ENCODE results near the gene SPPL2B.

Gene SPPL2B

DNA sequence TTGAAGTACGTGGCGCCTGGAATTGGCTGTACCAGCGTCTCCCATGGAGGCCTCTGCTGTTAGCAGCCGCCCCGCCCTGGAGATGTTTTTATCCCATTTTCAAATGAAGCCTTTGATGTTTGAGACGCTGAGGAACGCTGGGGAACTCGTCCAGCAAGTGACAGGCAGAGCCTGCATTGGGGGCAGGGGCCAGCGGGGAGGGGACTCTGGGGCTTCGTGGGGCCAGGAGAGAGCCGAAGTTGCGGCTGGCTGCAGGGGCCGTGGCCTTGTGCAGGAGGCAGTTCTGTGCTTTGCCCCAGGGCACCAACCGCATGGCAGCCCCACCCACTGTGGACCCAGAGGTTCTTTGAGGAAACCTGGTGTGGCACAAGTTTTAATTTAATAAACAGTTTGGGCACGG is 13.5 kb downstream of the SPPL2B start:
- no peaks in the 10 kb centered on the region for H3K36me3 ChIP-seq (ENCODE audit: low read length)
- no peak overlapping the region for H3K4me2 ChIP-seq (ENCODE audit: low read depth, low read length, poor library complexity, severe bottlenecking)
- no peak overlapping the region for H2AFZ ChIP-seq (ENCODE audit: low read depth, low read length, severe bottlenecking)
- no peak overlapping the region for H3K27ac ChIP-seq (ENCODE audit: low read depth, low read length)
- H3K9me3 ChIP-seq (ENCODE audit: insufficient read depth, low read length): no peaks in the 10 kb centered on the region
- no peaks in the 10 kb centered on the region for H4K20me1 ChIP-seq (ENCODE audit: low read depth, low read length)
- H3K9me2 ChIP-seq (replicated peaks; ENCODE audit: insufficient read depth, low read length): no peaks in the 10 kb centered on the region
- H3K79me2 ChIP-seq (ENCODE audit: insufficient read depth, low read length): no peaks in the 10 kb centered on the region
- no peak overlapping the region for H3K9ac ChIP-seq (ENCODE audit: low read length)
- no peaks in the 10 kb centered on the region for H3F3A ChIP-seq (ENCODE audit: insufficient read depth)
- TF ChIP-seq, protein P1, sequence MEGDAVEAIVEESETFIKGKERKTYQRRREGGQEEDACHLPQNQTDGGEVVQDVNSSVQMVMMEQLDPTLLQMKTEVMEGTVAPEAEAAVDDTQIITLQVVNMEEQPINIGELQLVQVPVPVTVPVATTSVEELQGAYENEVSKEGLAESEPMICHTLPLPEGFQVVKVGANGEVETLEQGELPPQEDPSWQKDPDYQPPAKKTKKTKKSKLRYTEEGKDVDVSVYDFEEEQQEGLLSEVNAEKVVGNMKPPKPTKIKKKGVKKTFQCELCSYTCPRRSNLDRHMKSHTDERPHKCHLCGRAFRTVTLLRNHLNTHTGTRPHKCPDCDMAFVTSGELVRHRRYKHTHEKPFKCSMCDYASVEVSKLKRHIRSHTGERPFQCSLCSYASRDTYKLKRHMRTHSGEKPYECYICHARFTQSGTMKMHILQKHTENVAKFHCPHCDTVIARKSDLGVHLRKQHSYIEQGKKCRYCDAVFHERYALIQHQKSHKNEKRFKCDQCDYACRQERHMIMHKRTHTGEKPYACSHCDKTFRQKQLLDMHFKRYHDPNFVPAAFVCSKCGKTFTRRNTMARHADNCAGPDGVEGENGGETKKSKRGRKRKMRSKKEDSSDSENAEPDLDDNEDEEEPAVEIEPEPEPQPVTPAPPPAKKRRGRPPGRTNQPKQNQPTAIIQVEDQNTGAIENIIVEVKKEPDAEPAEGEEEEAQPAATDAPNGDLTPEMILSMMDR (IDR thresholded peaks at IDR 0.05; ENCODE audit: insufficient read depth, low read length, poor library complexity, severe bottlenecking): no peak
- no peak for TF ChIP-seq EZH2phosphoT487 (conservative IDR thresholded peaks at IDR 0.05; ENCODE audit: low read length)
- H3K4me3 ChIP-seq (ENCODE audit: insufficient read depth, low read length, poor library complexity, severe bottlenecking): no peak overlapping the region
- no peaks in the 10 kb centered on the region for H3K27me3 ChIP-seq (ENCODE audit: low read length)

DNA sequence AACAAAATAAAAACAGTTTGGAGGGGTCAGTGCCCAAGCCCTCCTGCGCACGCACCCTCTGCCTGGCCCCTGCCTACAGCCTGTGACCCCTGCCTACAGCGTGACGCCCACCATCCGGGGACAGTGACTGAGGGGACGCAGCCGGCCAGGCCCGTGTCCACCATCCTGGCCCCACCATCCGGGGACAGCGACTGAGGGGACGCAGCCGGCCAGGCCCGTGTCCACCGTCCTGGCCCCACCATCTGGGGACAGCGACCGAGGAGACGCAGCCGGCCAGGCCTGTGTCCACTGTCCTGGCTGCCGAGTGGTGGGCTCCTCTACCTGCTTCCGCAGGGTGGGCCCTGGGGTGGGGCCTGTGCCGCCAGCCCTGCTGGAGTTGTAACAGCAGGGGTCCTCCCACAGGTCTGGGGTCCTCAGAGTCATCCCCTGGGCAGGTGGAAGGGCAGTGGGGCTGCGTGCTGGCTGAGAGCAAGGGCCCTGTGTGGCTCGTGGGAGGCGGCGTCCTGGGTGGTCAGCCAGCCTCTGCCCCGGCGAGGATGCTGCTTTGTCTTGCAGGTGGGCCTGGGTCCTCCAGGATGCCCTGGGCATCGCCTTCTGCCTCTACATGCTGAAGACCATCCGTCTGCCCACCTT is 14.3 kb downstream of the SPPL2B start:
- H3F3A ChIP-seq (ENCODE audit: insufficient read depth): no peaks in the 10 kb centered on the region
- no peaks in the 10 kb centered on the region for H4K20me1 ChIP-seq (ENCODE audit: low read depth, low read length)
- H3K27ac ChIP-seq (ENCODE audit: low read depth, low read length): no peak overlapping the region
- H3K79me2 ChIP-seq (ENCODE audit: insufficient read depth, low read length): no peaks in the 10 kb centered on the region
- H3K4me3 ChIP-seq (ENCODE audit: insufficient read depth, low read length, poor library complexity, severe bottlenecking): no peak overlapping the region
- TF ChIP-seq, protein P1 (IDR thresholded peaks at IDR 0.05; ENCODE audit: insufficient read depth, low read length, poor library complexity, severe bottlenecking): no peak
- no peak for TF ChIP-seq EZH2phosphoT487 (conservative IDR thresholded peaks at IDR 0.05; ENCODE audit: low read length)
- H3K9me3 ChIP-seq (ENCODE audit: insufficient read depth, low read length): no peaks in the 10 kb centered on the region
- no peaks in the 10 kb centered on the region for H3K9me2 ChIP-seq (replicated peaks; ENCODE audit: insufficient read depth, low read length)
- H3K4me2 ChIP-seq (ENCODE audit: low read depth, low read length, poor library complexity, severe bottlenecking): no peak overlapping the region
- no peak overlapping the region for H3K9ac ChIP-seq (ENCODE audit: low read length)
- no peaks in the 10 kb centered on the region for H3K36me3 ChIP-seq (ENCODE audit: low read length)
- no peaks in the 10 kb centered on the region for H3K27me3 ChIP-seq (ENCODE audit: low read length)
- H2AFZ ChIP-seq (ENCODE audit: low read depth, low read length, severe bottlenecking): no peak overlapping the region

DNA sequence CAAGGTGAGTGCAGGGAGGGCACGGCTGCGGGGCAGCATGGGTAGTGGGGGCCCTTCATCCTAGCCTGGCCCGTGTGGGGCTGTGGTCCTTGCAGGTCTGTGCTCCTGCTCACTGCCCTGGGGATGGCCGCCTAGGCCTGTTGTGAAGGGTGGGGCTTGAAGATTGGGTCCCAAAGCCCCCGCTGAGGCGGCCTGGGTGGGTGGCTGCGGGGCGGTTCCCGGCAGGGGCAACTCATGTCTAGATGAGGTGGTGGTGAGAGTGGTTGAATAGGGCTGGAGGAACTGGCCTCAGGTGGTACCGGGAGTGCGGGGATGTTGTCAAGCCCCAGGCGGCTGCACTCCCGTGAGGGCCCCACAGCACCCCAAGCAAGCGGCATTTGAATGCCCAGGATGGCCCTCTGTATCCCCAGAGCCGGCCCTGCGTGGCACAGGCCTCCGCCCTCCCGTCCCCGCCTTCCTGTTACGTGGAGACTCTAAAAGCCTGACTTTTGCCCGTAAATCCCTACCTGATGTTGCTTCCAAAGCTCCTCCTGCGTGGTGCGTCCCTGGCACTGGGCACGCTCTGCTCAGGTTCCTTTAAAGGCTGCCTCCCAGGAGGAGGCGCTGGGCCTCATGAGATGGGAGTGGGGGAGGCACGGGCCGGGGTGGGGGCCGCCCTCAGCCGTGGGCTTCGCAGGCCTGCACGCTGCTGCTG is 15.0 kb downstream of the SPPL2B start:
- TF ChIP-seq, protein P1 (IDR thresholded peaks at IDR 0.05; ENCODE audit: insufficient read depth, low read length, poor library complexity, severe bottlenecking): no peak
- TF ChIP-seq EZH2phosphoT487 (conservative IDR thresholded peaks at IDR 0.05; ENCODE audit: low read length): no peak
- Histone ChIP-seq H3K27me3 (ENCODE audit: low read length) (no peaks in the 10 kb centered on the region), H3F3A (ENCODE audit: insufficient read depth) (no peaks in the 10 kb centered on the region), H2AFZ (ENCODE audit: low read depth, low read length, severe bottlenecking) (no peak overlapping the region), H4K20me1 (ENCODE audit: low read depth, low read length) (no peaks in the 10 kb centered on the region), H3K9me2 (replicated peaks; ENCODE audit: insufficient read depth, low read length) (no peaks in the 10 kb centered on the region), H3K4me2 (ENCODE audit: low read depth, low read length, poor library complexity, severe bottlenecking) (no peak overlapping the region), H3K79me2 (ENCODE audit: insufficient read depth, low read length) (no peaks in the 10 kb centered on the region), H3K4me3 (ENCODE audit: insufficient read depth, low read length, poor library complexity, severe bottlenecking) (no peak overlapping the region), H3K9me3 (ENCODE audit: insufficient read depth, low read length) (no peaks in the 10 kb centered on the region), H3K27ac (ENCODE audit: low read depth, low read length) (no peak overlapping the region), H3K36me3 (ENCODE audit: low read length) (no peaks in the 10 kb centered on the region), H3K9ac (ENCODE audit: low read length) (no peak overlapping the region)

Data from SU-DHL-6 (cell line).